Cardiac fibroblast (primary cell): ENCODE measurements around the gene SERPINA5.
A peak's percentile ranks its signal among the peaks of the same experiment; 100 is the strongest.

Experiments
- DNase-seq, 2 donors: peaks; one replicate each; pipeline versions ENCODE4 v3.0.0 to v3.0.0-alpha.2; 2010; ENCODE audit warnings: low read depth in 2 of 2
- H3K4me3 ChIP-seq, 2 donors: replicated peaks in 1 of 2; 1 replicate in 1 of 2; 2 replicates in 1 of 2; pipeline ENCODE4 v1.5.1; 2011; ENCODE audit warnings: low read depth in 2 of 2, low read length in 2 of 2, mild to moderate bottlenecking in 2 of 2, moderate library complexity in 1 of 2
- TF ChIP-seq, protein P1 (sequence below): IDR thresholded peaks from one replicate; pipeline ENCODE4 v1.5.1; 2011; ENCODE audit warnings: low read depth, mild to moderate bottlenecking, low read length, inconsistent platforms

Gene SERPINA5

GRCh38 chr14:94593749-94594431 lies 12.7 kb downstream of the SERPINA5 start:
- TF ChIP-seq, protein P1, sequence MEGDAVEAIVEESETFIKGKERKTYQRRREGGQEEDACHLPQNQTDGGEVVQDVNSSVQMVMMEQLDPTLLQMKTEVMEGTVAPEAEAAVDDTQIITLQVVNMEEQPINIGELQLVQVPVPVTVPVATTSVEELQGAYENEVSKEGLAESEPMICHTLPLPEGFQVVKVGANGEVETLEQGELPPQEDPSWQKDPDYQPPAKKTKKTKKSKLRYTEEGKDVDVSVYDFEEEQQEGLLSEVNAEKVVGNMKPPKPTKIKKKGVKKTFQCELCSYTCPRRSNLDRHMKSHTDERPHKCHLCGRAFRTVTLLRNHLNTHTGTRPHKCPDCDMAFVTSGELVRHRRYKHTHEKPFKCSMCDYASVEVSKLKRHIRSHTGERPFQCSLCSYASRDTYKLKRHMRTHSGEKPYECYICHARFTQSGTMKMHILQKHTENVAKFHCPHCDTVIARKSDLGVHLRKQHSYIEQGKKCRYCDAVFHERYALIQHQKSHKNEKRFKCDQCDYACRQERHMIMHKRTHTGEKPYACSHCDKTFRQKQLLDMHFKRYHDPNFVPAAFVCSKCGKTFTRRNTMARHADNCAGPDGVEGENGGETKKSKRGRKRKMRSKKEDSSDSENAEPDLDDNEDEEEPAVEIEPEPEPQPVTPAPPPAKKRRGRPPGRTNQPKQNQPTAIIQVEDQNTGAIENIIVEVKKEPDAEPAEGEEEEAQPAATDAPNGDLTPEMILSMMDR, result no peak
- peak in 1 of 2 donors; percentile 25 for DNase-seq
- H3K4me3 ChIP-seq, result no peak overlapping the region

GRCh38 chr14:94594441-94594840 lies 13.2 kb downstream of the SERPINA5 start:
- no peak overlapping the region for H3K4me3 ChIP-seq
- TF ChIP-seq, protein P1, result no peak
- no peak for DNase-seq

DNA sequence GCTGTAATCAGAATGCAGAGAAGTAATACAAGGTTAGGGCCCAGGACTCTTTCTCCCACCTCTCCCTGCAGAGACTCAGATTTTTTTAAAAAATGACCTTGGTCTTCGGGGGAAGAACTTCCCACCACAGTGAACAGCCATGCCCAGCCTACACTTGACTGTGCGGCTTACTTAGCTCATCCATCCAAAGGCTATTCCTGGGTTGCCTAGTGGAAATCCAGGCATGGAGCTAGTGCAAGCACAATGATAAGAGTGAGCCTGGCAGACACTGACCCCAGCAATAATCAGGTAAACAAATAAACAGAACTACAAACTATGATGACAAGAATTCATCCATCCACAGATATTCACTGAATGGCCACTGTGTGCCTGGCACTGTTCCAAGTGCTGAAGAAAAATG lies 14.7 kb downstream of the SERPINA5 start:
- TF ChIP-seq, protein P1, result no peak
- DNase-seq, result no peak

DNA sequence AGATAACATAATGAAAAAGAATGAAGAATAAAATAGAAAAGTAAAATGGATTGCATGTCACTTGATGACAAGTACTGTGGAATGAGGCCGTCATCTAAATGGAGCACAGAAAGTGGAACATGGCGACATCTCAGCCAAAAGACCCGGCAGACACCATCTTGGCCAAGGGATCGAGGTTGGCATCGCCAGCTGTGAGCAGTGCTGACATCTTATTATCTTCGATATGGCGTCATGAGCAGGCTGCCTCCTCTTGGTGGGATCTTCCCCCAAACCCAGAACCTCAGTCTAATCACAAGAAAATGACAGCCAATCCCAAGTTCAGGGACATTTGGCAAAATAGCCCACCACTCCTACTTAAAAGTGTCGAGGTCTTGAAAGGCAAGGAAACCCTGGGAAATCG lies 15.1 kb downstream of the SERPINA5 start:
- no peak for DNase-seq
- TF ChIP-seq, protein P1, result no peak
- no peak overlapping the region for H3K4me3 ChIP-seq

More for the DNA sequence above, 14.7 kb downstream of the SERPINA5 start:
- no peak overlapping the region for H3K4me3 ChIP-seq

DNA sequence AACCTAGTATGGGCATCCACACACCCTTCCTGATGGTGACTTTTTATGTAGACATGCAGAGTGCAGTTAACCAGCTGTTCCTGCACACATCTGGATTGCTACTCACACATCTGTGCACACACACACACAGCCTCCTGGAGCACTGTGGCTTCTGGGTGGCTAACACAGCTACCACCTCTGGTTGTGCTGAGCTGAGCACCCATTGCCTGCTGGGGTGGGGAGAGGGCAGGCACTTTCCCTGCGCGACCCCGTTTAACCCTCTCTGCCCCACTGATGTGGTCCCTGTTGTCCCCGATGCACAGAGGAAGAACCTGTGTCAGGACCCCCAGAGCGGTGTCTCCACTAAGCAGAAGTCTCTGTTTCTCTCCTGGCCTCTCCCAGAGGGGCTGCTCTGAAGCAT lies 16.6 kb downstream of the SERPINA5 start:
- no peak overlapping the region for H3K4me3 ChIP-seq
- no peak for DNase-seq
- TF ChIP-seq, protein P1, result no peak

- DNase-seq, result no peak
- H3K4me3 ChIP-seq, result no peak overlapping the region
- TF ChIP-seq, protein P1, result no peak
Measured at GRCh38 chr14:94598506-94598815, 17.2 kb downstream of the SERPINA5 start.
